KG1 (cell line): Measurements from ENCODE around the gene NGEF.
"Not testable (repeated sequence)": the region's sequence is repeated elsewhere in the genome, so short reads cannot be mapped to it uniquely, and the experiment has no call there.

Source experiments
- DNase-seq: peaks from one replicate; lab custom pipeline; 2025; lab: John Stamatoyannopoulos, UW

Gene NGEF

GRCh38 chr2:232870766-232871371 lies 142.2 kb downstream of the NGEF start:
- no peak for DNase-seq

GRCh38 chr2:232870018-232870765 lies 142.9 kb downstream of the NGEF start, which contains the start of gene SNORC:
Gene SNORC, plus strand, starts transcription at chr2:232870264. Its CDS starts 78 bp downstream, at chr2:232870342.
- DNase-seq: no peak

- DNase-seq: no peak
Observed at GRCh38 chr2:232869138-232870017, 143.7 kb downstream of the NGEF start.

- DNase-seq: no peak
Observed at GRCh38 chr2:232866104-232866503, 147.0 kb downstream of the NGEF start.

GRCh38 chr2:232865165-232865564 lies 147.9 kb downstream of the NGEF start:
- DNase-seq: no peak

- DNase-seq: no peak
Observed at GRCh38 chr2:232863996-232864395, 149.1 kb downstream of the NGEF start.

GRCh38 chr2:232861353-232861752 lies 151.7 kb downstream of the NGEF start:
- DNase-seq: no peak

GRCh38 chr2:232860593-232861241 lies 152.3 kb downstream of the NGEF start:
- DNase-seq: no peak

GRCh38 chr2:232859385-232859916 lies 153.6 kb downstream of the NGEF start:
- DNase-seq: no peak

- DNase-seq: no peak
Observed at GRCh38 chr2:232857158-232857563, 155.9 kb downstream of the NGEF start.

GRCh38 chr2:232854082-232854481 lies 159.0 kb downstream of the NGEF start:
- no peak for DNase-seq

- no peak for DNase-seq
Observed at GRCh38 chr2:232852676-232853075, 160.4 kb downstream of the NGEF start.

GRCh38 chr2:232852081-232852480 lies 161.0 kb downstream of the NGEF start:
- DNase-seq: not testable (repeated sequence)

GRCh38 chr2:232850039-232850438 lies 163.0 kb downstream of the NGEF start:
- DNase-seq: no peak

GRCh38 chr2:232846055-232846454 lies 167.0 kb downstream of the NGEF start:
- DNase-seq: no peak

GRCh38 chr2:232843834-232844233 lies 169.2 kb downstream of the NGEF start:
- DNase-seq: no peak

- no peak for DNase-seq
Observed at GRCh38 chr2:232842689-232843088, 170.4 kb downstream of the NGEF start.

GRCh38 chr2:232839411-232840079 lies 173.5 kb downstream of the NGEF start:
- peak; percentile 53 for DNase-seq

- peak; percentile 8 for DNase-seq
Observed at GRCh38 chr2:232838406-232838874, 174.6 kb downstream of the NGEF start.

GRCh38 chr2:232836934-232837333 lies 176.1 kb downstream of the NGEF start:
- no peak for DNase-seq

- DNase-seq: no peak
Observed at GRCh38 chr2:232835687-232836208, 177.3 kb downstream of the NGEF start.
